ENCODE results near the gene GNG7.

GNG7 gene

GRCh38 chr19:2551172-2551863 lies 151.2 kb downstream of the GNG7 start:
- DNase-seq (ENCODE audit: low spot score), result no peak
- H3K27ac ChIP-seq, result no peak overlapping the region
- no peak for TF ChIP-seq CTCF (conservative IDR thresholded peaks at IDR 0.05; ENCODE audit: low read depth)
- ChIA-PET POLR2A (ENCODE audit: low non-redundant PET) (no interaction called here), CTCF (interaction anchor here (0.6 kb wide), 2 partner anchors 86 to 405 kb away, joined by 3 to 4 read pairs; no protein-coding TSS in a partner anchor)

DNA sequence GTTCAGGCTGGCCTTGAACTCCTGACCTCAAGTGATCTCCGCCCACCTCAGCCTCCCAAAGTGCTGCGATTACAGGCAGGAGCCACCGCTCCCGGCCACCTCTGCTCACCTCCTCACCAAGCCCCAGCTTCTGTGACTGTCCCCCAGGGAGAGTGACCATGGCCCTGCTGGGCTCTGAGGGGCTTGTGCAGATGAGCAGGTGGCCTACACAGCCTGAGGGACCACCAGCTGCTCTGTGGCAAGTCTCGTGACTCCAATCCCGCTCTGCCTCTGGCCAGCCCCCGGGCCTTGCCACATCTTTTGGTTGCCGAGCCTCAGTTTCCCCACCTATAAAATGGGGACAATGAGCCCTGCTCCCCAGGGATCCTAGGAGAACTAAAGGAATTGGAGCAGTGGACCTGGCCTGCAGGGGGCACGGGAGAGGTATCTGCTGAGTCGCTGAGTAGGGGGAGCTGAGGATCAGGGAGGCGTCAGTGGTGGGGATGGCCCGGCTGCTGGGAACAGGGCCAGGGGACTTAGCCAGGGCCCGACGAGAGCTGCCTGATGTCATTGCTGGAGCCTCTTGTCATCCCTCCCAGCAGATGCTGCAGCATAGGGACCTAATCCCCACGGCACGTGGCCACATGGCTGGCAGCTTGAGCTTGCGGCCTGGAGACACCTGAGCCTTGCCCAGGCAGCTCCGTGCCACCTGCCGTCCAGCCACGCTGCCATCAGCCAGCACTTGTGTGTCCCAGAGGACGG lies 151.9 kb downstream of the GNG7 start:
- DNase-seq (ENCODE audit: low spot score), result no peak
- CTCF ChIA-PET, result interaction anchor here (0.6 kb wide), 1 partner anchor 29 kb away, joined by 3 read pairs; no protein-coding TSS in a partner anchor
- POLR2A ChIA-PET (ENCODE audit: low non-redundant PET), result no interaction called here
- H3K27ac ChIP-seq, result peak overlapping the region; percentile 55
- TF ChIP-seq CTCF (conservative IDR thresholded peaks at IDR 0.05; ENCODE audit: low read depth), result no peak

DNA sequence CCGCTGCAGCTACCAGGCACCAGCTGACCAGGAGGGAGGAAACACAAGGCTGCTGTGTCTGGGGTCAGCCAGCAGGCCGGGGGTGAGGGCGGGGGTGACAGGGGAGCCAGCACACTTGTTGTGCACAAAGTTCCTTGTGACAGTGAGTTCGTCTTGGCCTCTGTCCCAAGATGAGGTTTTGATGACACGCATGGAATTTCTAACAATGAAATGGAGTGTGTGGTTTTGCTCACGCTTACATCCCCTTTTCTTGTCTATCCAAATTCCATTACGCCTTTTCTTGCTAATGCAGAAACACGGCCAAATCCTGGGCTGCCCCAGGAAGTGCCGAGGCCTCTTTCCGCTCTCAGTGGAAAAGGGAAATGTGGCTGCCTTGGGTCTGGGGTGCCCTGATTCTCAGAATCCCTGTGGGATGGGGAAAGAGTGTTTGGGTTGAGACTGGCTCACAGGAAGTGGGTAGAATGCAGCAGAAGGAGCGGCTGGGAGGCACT lies 152.7 kb downstream of the GNG7 start:
- peak overlapping the region; percentile 55 for H3K27ac ChIP-seq
- CTCF ChIA-PET, result interaction anchor here (0.6 kb wide), 1 partner anchor 28 kb away, joined by 3 read pairs; no protein-coding TSS in a partner anchor
- no peak for DNase-seq (ENCODE audit: low spot score)
- POLR2A ChIA-PET (ENCODE audit: low non-redundant PET), result no interaction called here
- TF ChIP-seq CTCF (conservative IDR thresholded peaks at IDR 0.05; ENCODE audit: low read depth), result no peak

DNA sequence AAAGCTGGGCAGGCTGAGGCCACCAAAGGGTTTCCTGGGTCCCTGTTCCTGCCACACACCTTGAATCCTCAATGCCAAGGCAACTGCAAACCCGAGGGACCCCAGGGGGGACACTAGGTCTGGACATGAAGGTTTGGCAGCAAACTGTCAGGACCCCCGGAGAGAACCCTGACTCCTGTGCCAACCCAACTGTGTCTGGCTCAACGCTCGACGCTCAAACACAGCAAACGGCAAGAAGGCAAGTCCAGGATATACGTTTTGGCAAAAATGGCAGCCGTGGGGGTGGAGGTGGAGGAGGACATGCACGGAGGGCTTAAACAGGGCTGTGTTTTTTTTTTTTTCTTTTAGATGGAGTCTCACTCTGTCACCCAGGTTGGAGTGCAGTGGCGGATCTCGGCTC lies 153.5 kb downstream of the GNG7 start:
- CTCF ChIA-PET, result no interaction called here
- POLR2A ChIA-PET (ENCODE audit: low non-redundant PET), result interaction anchor here (0.7 kb wide), 1 partner anchor 33 kb away, joined by 5 read pairs; no protein-coding TSS in a partner anchor
- TF ChIP-seq CTCF (conservative IDR thresholded peaks at IDR 0.05; ENCODE audit: low read depth), result no peak
- H3K27ac ChIP-seq, result peak overlapping the region; percentile 17; the same call in 1 of the 2 replicates
- DNase-seq (ENCODE audit: low spot score), result no peak

- peak overlapping the region; percentile 17 for H3K27ac ChIP-seq
- CTCF ChIA-PET, result interaction anchor here (1.0 kb wide), 1 partner anchor 74 kb away, joined by 5 read pairs; no protein-coding TSS in a partner anchor
- DNase-seq (ENCODE audit: low spot score), result no peak
- POLR2A ChIA-PET (ENCODE audit: low non-redundant PET), result no interaction called here
- TF ChIP-seq CTCF (conservative IDR thresholded peaks at IDR 0.05; ENCODE audit: low read depth), result no peak
Observed at GRCh38 chr19:2547721-2548120, 154.8 kb downstream of the GNG7 start.

- peak overlapping the region; percentile 17 for H3K27ac ChIP-seq
- ChIA-PET POLR2A (ENCODE audit: low non-redundant PET) (no interaction called here), CTCF (interaction anchor here (0.7 kb wide), 1 partner anchor 90 kb away, joined by 4 read pairs; no protein-coding TSS in a partner anchor)
- TF ChIP-seq CTCF (conservative IDR thresholded peaks at IDR 0.05; ENCODE audit: low read depth), result no peak
- DNase-seq (ENCODE audit: low spot score), result no peak
Observed at GRCh38 chr19:2547033-2547680, 155.3 kb downstream of the GNG7 start.

All from RWPE1 (cell line).